Stomach smooth muscle (tissue), 2 donors: Measurements from ENCODE around the gene FADD.

Experiments
- H3K27ac ChIP-seq: one replicate; pipeline ENCODE4 v1.7.0; 2013; ENCODE audit warnings: mild to moderate bottlenecking, low read length, inconsistent platforms
- H3K27me3 ChIP-seq, 2 donors: one replicate each; pipeline ENCODE4 v1.7.0; 2013; ENCODE audit warnings: low read length in 2 of 2; ENCODE audit not compliant: insufficient read depth in 2 of 2, control insufficient read depth in 1 of 2
- H3K36me3 ChIP-seq, 2 donors: one replicate each; pipeline ENCODE4 v1.7.0; 2013; ENCODE audit warnings: low read length in 2 of 2; ENCODE audit not compliant: control insufficient read depth in 2 of 2, insufficient read depth in 2 of 2
- H3K4me1 ChIP-seq: one replicate; pipeline ENCODE4 v1.7.0; 2013; ENCODE audit warnings: low read length; ENCODE audit not compliant: control insufficient read depth, insufficient read depth
- H3K4me3 ChIP-seq, 2 donors: one replicate each; pipeline ENCODE4 v1.7.0; 2013; ENCODE audit warnings: low read length in 2 of 2
- H3K9ac ChIP-seq, 2 donors: one replicate each; pipeline ENCODE4 v1.7.0; 2013; ENCODE audit warnings: low read length in 2 of 2, mild to moderate bottlenecking in 1 of 2
- H3K9me3 ChIP-seq, 2 donors: one replicate each; pipeline ENCODE4 v1.7.0; 2013; ENCODE audit warnings: low read length in 2 of 2; ENCODE audit not compliant: control insufficient read depth in 2 of 2
- donor health status: healthy.
- donor health status: Pancreatic carcinoma.

Gene FADD, protein sequence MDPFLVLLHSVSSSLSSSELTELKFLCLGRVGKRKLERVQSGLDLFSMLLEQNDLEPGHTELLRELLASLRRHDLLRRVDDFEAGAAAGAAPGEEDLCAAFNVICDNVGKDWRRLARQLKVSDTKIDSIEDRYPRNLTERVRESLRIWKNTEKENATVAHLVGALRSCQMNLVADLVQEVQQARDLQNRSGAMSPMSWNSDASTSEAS

DNA sequence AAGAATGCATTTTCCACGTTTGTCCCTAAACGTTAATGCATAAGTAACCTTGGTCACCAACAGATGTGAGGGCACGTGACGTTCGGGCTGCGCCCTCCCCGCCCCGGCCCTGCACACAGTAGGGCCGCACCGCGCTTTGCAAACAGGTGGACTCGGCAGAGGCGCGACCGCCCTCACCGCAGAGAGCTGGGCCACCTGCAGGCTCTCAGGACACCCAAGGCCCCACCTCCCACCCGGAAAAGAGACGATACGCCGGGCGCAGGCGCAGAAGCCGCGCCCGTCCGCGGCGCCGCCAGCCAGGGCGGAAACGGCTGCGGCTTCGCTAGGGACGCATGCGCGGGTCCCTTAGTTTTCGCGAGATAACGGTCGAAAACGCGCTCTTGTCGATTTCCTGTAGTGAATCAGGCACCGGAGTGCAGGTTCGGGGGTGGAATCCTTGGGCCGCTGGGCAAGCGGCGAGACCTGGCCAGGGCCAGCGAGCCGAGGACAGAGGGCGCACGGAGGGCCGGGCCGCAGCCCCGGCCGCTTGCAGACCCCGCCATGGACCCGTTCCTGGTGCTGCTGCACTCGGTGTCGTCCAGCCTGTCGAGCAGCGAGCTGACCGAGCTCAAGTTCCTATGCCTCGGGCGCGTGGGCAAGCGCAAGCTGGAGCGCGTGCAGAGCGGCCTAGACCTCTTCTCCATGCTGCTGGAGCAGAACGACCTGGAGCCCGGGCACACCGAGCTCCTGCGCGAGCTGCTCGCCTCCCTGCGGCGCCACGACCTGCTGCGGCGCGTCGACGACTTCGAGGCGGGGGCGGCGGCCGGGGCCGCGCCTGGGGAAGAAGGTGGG lies at the start of gene FADD:
TSS of gene FADD (plus strand) at position 377 of the 831 bp plus-strand sequence. CDS start at position 541, 164 bp downstream.
- Histone ChIP-seq H3K4me3 (peak within 1 kb of the TSS; percentile 86 to 93), H3K9me3 (no peaks in the 10 kb centered on the region), H3K36me3 (peaks cover 16% of the 10 kb centered on the region in 2 donors), H3K27me3 (peaks cover 3 to 4% of the 10 kb centered on the region in 2 donors), H3K9ac (peak within 1 kb of the TSS; percentile 86 to 93), H3K4me1 (peaks cover 16% of the 10 kb centered on the region), H3K27ac (peak within 1 kb of the TSS; percentile 73)

DNA sequence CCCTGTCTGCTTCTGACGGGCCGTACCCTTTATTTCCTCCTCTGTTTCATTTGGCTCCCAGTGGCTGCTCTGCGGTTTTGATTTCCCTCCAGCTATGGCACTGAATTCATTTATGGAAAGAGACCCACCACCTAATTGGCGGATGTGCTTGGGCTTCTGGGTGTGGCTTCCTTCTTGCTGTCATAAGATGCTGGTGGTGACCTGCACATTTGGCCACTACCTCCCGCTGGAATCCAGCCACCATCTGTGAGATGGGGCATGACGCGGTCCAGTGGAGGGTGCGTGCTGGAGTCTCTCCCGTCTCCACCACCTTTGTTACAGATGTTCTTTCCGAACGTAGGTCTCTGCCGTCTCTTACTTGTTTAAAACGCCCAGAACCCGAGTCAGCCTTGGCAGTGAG lies 47.7 kb upstream of the FADD start:
- Histone ChIP-seq H3K9ac (no peak overlapping the region), H3K4me3 (no peak overlapping the region), H3K27ac (no peak overlapping the region), H3K4me1 (peaks cover 3% of the 10 kb centered on the region), H3K9me3 (peaks cover 0 to 4% of the 10 kb centered on the region in 2 donors), H3K36me3 (no peaks in the 10 kb centered on the region), H3K27me3 (no peaks in the 10 kb centered on the region)

DNA sequence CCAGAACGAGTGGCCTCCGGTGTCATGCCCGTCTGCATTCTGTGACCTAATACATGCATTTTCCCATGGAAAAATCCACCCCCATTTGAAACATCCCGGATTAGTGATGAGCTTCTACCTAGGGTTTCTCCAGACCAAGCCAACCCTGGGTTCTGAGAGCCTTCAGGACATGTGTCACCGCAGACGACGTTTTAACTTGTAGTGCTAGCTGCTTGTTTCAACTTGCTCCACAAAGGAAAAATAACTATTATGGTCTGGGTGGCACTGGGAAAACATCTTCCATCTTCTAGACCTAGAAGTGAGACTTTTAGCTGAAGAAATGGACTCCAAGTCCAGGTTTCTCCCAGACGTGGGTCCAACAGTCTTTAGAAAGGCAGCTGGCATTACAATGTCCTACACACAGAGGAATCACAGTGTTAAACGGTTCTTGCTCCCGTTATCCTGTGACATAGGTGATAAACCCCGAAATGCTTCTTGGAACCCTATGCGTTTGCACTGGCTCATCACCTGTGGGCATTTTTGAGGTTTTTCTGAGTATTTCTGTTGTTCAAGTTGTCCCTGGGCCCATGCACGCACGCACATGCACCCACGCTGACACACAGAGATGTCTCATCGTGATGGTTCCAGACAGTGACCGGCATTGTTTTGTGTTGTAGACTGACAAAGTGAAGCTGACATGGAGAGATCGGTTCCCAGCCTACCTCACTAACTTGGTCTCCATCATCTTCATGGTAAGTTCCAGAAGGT lies 46.6 kb upstream of the FADD start:
- Histone ChIP-seq H3K27me3 (peaks cover 0 to 2% of the 10 kb centered on the region in 2 donors), H3K9ac (no peak overlapping the region), H3K36me3 (no peaks in the 10 kb centered on the region), H3K4me3 (no peak overlapping the region), H3K27ac (no peak overlapping the region), H3K9me3 (peaks cover 0 to 4% of the 10 kb centered on the region in 2 donors), H3K4me1 (peaks cover 3% of the 10 kb centered on the region)

- Histone ChIP-seq H3K9me3 (peaks cover 0 to 4% of the 10 kb centered on the region in 2 donors), H3K36me3 (no peaks in the 10 kb centered on the region), H3K4me1 (peaks cover 3% of the 10 kb centered on the region), H3K4me3 (no peak overlapping the region), H3K27ac (no peak overlapping the region), H3K27me3 (peaks cover 0 to 2% of the 10 kb centered on the region in 2 donors), H3K9ac (no peak overlapping the region)
These were observed 44.9 kb upstream of the FADD start for GRCh38 chr11:70158201-70158600.

DNA sequence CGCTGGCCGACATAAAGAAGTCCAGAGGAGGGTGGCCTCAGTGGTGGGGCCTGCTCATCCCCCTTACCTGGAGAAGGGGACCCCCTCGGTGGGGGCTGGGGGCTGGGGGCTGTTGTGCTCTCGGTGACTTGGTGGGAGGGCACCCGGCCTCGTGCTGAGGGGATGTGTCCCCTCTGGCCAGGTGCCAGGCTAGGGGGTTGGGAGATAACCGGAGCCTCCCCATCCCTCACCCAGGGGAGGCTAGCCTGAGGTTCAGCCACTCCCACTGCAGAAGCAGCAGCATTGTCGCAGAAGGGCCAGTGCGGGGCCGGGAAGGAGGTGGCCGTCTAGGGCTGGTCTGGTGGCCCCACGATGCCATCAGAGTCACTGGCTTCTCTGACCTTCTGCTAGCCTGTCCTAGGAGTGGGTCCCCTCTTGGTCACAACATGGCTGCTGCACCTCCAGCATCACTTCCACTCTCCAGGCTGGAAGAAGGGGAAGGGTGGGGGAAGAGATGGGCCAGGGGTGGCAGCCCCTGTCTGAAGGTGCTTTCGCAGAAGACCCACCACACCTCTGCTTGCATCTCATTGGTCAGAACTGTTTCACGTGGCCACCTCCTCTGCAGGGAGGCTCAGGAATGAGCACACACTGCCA lies 44.2 kb upstream of the FADD start:
- Histone ChIP-seq H3K4me3 (no peak overlapping the region), H3K27ac (no peak overlapping the region), H3K4me1 (peaks cover 3% of the 10 kb centered on the region), H3K36me3 (no peaks in the 10 kb centered on the region), H3K9me3 (peaks cover 0 to 4% of the 10 kb centered on the region in 2 donors), H3K9ac (no peak overlapping the region), H3K27me3 (peaks cover 0 to 2% of the 10 kb centered on the region in 2 donors)

GRCh38 chr11:70159627-70160570 lies 43.2 kb upstream of the FADD start:
- Histone ChIP-seq H3K4me3 (no peak overlapping the region), H3K36me3 (no peaks in the 10 kb centered on the region), H3K27me3 (peaks cover 0 to 2% of the 10 kb centered on the region in 2 donors), H3K9ac (no peak overlapping the region), H3K9me3 (peaks cover 0 to 4% of the 10 kb centered on the region in 2 donors), H3K4me1 (peaks cover 3% of the 10 kb centered on the region), H3K27ac (no peak overlapping the region)

- Histone ChIP-seq H3K9me3 (peaks cover 0 to 4% of the 10 kb centered on the region in 2 donors), H3K9ac (no peak overlapping the region), H3K27ac (no peak overlapping the region), H3K27me3 (peaks cover 0 to 2% of the 10 kb centered on the region in 2 donors), H3K4me3 (no peak overlapping the region), H3K4me1 (peaks cover 3% of the 10 kb centered on the region), H3K36me3 (no peaks in the 10 kb centered on the region)
These were observed 42.0 kb upstream of the FADD start for GRCh38 chr11:70161043-70161625.

GRCh38 chr11:70164705-70165104 lies 38.4 kb upstream of the FADD start:
- peaks cover 6 to 9% of the 10 kb centered on the region in 2 donors for H3K27me3 ChIP-seq
- H3K4me3 ChIP-seq: no peak overlapping the region
- no peaks in the 10 kb centered on the region for H3K36me3 ChIP-seq
- H3K9me3 ChIP-seq: no peaks in the 10 kb centered on the region
- H3K27ac ChIP-seq: no peak overlapping the region
- H3K9ac ChIP-seq: no peak overlapping the region
- H3K4me1 ChIP-seq: peaks cover 3% of the 10 kb centered on the region

DNA sequence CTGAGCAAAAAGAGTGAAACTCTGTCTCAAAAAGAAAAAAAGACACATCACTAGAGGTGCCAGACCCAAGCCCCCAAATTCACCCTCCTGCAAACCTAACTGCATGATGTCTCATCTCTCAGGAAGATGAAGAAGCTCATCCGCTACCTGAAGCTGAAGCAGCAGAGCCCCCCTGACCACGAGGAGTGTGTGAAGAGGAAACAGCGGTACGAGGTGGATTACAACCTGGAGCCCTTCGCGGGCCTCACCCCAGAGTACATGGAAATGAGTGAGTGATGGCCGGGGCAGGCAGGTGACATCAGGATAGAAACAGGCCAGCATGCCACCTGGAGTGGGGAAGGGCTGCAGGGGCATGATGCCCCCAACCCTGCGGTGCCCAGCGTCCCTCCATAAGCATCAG lies 36.0 kb upstream of the FADD start:
- no peaks in the 10 kb centered on the region for H3K9me3 ChIP-seq
- no peak overlapping the region for H3K4me3 ChIP-seq
- no peaks in the 10 kb centered on the region for H3K4me1 ChIP-seq
- H3K9ac ChIP-seq: no peak overlapping the region
- H3K36me3 ChIP-seq: no peaks in the 10 kb centered on the region
- H3K27me3 ChIP-seq: peaks cover 4 to 9% of the 10 kb centered on the region in 2 donors
- H3K27ac ChIP-seq: no peak overlapping the region
